HG03095 (cell line): ENCODE results near the gene CADM1.

Source experiments
- ATAC-seq: cut with Tn5 transposase; IDR thresholded peaks from one replicate; pipeline ENCODE4 v1.9.1; 2021; ENCODE audit warnings: moderate library complexity; ENCODE audit not compliant: unreplicated experiment

The CADM1 gene

DNA sequence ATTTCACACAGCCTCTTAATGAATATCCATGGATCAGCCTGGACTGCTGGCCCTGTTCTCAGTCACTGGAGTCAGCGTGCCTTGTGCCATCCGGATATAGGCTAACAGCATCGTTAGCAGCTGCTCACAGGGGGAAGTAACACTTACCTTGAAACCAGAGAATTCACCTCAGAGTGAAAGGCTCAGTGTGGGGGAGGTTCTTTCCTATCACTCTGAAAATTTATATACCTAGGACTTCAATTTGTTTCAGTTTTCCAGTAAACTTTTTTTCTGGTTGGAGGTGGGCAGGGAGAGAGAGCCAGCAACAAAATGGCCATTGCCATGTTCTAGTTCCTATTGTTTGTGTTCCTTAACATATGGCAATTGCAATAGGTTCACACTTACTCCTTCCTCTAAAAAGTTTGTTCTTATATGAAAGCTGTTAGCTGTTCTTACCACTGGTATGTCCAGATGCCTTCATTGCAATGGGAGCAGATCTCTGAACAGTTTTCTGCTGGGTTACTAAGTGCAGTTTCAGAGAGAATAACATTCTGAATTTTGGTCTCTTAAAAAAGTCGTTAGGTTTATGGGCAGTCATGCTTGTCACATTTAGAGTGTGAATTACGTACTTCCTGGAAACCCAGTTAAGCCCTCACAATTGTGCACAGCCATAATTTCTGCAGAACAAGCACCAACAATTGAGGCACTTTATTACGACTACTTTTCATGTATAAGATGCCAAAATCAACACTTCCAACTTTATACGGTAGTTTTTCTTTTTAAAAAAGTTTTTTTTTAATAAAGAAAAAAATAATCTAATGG lies 247.6 kb downstream of the CADM1 start:
- peak; percentile 89 for ATAC-seq

DNA sequence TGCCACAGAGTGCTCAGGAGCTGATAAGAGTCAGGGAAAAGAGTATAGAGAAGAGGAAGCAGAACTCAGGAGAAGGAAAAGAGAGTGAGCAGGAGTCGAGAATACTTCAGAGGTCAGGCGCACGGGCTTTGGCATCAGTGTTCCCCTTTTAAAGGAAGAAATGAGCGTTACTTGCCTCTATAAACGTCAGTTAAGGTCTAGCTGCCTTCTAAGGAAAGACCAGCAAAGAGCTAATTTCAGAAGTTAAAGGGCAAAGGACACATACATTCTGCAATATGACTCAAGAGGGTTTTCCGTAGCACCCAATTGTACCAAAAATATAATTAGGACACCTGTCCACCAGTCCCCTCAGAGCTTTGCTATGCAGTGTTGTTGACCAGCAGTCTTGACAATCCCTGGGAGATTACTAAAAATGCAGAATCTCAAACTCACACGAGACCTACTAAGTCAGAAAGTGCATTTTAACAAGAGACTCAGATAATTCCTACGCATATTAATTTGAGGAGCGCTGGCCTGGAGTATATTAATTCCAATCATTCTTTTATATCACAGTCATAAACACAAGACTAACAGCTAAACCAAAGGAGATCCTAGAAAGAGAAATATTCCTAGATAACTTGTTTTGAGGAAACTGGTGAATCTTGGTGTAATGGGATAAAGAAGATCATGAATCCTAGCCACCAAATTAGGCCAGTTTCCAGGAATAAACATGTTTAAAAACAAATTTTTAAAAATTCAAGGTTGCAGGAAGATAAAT lies 249.0 kb downstream of the CADM1 start:
- ATAC-seq = no peak

- no peak for ATAC-seq
Observed at GRCh38 chr11:115251126-115251525, 253.1 kb downstream of the CADM1 start.

DNA sequence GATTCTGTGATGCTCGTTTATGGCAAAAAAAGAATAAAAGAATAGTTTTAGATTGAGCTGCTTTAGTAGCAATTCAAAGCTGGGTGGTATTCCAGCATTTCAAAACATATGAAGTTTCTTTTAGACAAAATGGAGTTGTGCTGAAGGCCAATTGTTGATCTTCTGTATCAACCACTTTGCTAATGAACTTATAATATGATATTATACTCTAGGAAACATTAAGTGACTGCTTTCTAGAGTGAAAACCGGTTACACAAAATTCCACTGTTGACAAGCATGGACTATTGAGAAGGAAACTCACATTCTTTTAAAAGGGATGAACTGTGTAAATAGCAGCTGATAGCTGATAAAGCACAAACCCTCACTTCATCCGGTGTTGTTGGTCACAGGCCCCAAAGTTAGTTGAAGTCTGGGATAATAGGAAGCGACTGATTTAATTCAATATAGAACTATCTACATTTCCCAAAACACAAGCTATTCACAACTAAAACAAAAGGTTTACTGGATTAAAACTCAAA lies 255.1 kb downstream of the CADM1 start:
- ATAC-seq = no peak

- no peak for ATAC-seq
Observed at GRCh38 chr11:115247953-115248352, 256.3 kb downstream of the CADM1 start.

DNA sequence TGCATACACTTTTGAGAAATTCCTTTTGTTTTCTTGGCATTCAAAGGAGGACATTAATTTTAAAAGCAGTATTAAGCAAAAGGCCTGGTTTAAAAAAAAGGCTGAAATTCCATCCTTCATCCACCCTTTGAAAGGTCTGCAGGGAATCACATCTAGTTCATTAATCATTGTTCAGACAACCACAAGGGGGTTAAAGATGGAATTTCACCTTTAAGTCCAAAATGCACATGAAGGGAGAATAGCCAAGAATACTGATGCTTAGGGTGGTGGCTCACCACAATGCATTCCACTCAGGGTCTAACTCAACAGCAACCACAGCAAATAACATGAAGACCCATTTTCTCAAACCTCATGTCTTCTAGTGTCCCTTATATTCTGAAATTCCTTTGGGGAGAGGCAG lies 256.9 kb downstream of the CADM1 start:
- no peak for ATAC-seq

DNA sequence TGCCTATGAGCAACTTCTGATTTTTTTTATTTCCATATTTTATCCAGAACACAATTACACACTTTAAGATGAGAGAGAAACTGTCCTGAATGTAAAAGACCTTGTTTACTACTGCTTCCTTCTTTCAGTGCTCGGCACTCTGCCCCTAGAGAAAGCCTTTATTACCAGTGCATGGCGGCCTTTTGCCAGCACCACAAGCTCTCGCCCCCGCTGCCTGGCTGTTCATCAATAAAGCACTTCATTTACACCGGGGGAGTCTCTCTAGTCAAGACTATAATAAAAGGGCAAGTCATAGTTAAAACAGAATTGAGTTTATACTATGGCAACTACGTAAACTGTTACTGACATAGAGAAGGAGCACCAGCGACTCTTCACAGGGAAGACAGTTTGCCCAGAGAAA lies 259.5 kb downstream of the CADM1 start:
- ATAC-seq = no peak

- ATAC-seq = no peak
Observed at GRCh38 chr11:115244296-115244695, 259.9 kb downstream of the CADM1 start.

- ATAC-seq = no peak
Observed at GRCh38 chr11:115242982-115243381, 261.2 kb downstream of the CADM1 start.

- no peak for ATAC-seq
Observed at GRCh38 chr11:115241899-115242298, 262.3 kb downstream of the CADM1 start.

DNA sequence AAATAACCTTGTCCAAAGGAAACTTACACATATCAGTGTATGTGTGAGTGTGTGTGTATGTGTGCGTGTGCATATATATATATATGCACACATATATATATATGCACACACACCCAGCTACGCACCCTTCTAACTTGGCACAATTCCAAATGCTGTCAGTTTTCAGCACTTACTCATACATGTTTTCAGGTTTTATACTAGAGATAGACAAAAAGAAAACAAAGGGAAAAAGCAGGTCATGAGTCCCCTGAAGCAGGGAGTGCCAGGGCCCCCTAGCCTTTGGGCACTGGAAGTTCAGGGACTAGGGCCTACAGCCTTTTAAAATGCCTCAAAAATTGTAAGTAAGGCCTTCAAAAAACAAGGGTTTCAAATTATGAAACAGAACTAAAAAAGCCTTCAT lies 265.4 kb downstream of the CADM1 start:
- no peak for ATAC-seq

- ATAC-seq = no peak
Observed at GRCh38 chr11:115238086-115238485, 266.1 kb downstream of the CADM1 start.

DNA sequence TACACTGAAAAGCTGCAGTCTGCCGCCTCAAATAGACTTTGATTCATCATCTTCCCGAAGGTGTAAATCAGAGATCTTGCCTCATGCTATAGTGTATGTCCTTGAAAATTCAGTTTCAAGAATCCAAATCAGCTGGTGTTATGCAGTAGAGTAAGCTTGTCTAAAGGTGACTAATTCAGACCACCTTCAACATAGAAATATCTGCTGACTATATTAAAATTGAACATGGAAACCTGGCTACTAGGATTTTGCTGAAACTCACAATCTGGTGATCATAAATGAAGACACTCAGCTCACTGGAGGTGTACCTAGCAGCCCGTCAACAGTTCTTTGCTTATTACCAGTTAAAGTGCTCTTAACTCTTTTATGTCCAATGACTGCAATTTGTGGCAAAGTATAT lies 266.6 kb downstream of the CADM1 start:
- ATAC-seq = no peak

- no peak for ATAC-seq
Observed at GRCh38 chr11:115234794-115235193, 269.4 kb downstream of the CADM1 start.

DNA sequence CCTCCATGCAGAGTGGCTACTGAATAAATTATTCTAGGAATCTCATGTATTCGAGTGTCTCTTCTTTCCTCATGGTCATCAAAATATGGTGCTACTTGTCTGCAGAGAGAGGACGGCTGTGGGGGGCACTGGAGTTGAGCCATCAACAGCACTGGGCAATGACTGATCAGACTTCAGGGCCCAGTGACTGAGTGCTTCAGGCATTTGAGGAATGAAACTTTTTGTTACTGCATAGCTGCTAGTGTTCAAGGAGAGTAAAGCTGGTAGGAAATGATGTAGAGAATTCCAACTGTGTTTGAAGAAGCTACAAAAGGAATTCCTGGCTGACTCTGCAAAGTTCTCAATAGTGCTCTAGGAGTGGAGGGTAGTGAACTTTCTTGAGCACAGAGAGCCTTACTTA lies 277.7 kb downstream of the CADM1 start:
- ATAC-seq = no peak

- ATAC-seq = no peak
Observed at GRCh38 chr11:115224551-115224950, 279.7 kb downstream of the CADM1 start.

- peak; percentile 25 for ATAC-seq
Observed at GRCh38 chr11:115222863-115223530, 281.2 kb downstream of the CADM1 start.

- ATAC-seq = peak; percentile 95
Observed at GRCh38 chr11:115222218-115222862, 281.9 kb downstream of the CADM1 start.

- peak; percentile 37 for ATAC-seq
Observed at GRCh38 chr11:115221461-115222069, 282.6 kb downstream of the CADM1 start.

DNA sequence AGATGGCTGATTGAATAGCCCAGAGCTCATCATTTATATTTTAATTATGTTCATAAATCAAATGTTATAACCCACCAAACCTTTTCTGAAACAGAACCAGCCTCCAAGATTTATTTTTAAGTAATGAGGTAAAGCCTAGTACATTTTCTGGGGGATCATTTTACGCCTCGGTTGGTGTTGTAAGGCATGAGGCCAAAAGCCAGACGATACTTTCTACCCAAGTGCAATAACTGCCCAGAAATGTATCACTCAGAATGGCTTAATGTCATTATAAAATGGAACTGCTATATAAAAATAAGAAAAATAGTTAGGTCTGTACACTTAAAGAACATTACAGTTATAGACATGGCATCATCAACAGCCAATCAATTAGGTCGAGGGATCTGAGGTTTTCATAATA lies 283.3 kb downstream of the CADM1 start:
- no peak for ATAC-seq

- no peak for ATAC-seq
Observed at GRCh38 chr11:115220423-115220822, 283.8 kb downstream of the CADM1 start.
